ENCODE data around the gene DMD. TPM values are rescaled to one million over a fixed set of nuclear protein-coding genes. Genes with fewer than 3 reads are reported as not detected.

The DMD gene
- total RNA-seq, 2 donors from 2014 or later: 19.6 to 24.9 TPM

DNA sequence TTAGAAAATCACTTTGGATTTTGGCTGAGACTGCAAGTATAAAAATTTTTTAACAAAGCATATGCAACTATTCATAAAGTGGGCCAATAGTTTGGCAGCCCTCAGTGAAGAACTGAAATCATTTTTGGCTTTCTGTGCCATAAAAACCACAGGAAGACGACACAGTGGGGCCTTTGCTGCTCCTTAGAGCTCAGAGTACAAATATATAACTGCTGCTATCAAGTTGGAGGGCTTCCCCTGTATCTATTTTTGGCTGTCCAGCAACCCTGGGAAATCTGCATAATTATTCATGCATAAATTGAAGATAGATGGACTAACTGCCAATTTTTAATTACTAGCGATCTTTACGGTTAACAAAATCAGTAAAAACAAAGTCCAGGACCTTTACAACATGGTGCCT is 2088.0 kb downstream of the DMD start:
- Histone ChIP-seq H3K9me3 (ENCODE audit: control insufficient read depth, low read length) (no peaks in the 10 kb centered on the region), H3K27ac (ENCODE audit: low read depth, low read length) (no peak overlapping the region), H3K9ac (ENCODE audit: extremely low read depth, low read length, poor library complexity, severe bottlenecking) (no peak overlapping the region), H3K27me3 (ENCODE audit: control insufficient read depth, insufficient read depth, low read length, poor library complexity, severe bottlenecking) (no peaks in the 10 kb centered on the region), H3K4me1 (ENCODE audit: control insufficient read depth, insufficient read depth, low read length) (no peaks in the 10 kb centered on the region), H3K4me3 (ENCODE audit: low read length) (no peak overlapping the region), H3K36me3 (ENCODE audit: control insufficient read depth, insufficient read depth, low read length) (no peaks in the 10 kb centered on the region)
- peaks cover 27% of the 10 kb centered on the region for H3K36me3 Mint-ChIP-seq (ENCODE audit: low read depth)
- no peaks in the 10 kb centered on the region for H3K27me3 Mint-ChIP-seq (ENCODE audit: insufficient read depth)
- H3K27ac Mint-ChIP-seq: no peak overlapping the region
- no peak overlapping the region for H3K4me3 Mint-ChIP-seq
- WGBS, 2 experiments (ENCODE audit: insufficient coverage in 1 of 2, insufficient read length in 1 of 2): 80% methylated on average over 3 of the region's 3 CpGs; no CpG with 5 or more reads in 1 of the 2 experiments
- no peak for TF ChIP-seq CTCF (conservative IDR thresholded peaks at IDR 0.05)
- no peak for DNase-seq
- H3K4me1 Mint-ChIP-seq: no peaks in the 10 kb centered on the region
- H3K9me3 Mint-ChIP-seq: peaks cover 51% of the 10 kb centered on the region

DNA sequence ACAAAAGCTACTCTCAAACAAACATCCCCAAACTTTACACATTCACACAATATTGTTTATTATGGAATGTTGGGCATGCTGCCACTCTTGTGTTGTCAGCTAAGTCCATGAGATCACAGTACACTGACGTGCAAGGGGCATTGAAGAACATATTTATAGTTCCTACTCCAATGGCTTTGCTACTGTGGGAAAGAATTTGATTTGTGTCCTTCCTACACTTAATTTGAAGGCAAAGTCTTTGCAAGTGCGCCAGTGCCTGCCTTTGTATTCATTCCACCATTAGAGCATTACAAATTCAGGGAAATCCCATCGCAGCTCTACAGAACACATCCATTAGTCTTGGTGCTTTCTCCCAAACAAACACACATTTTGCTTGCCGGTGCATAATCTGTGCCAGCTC is 2094.1 kb downstream of the DMD start:
- Mint-ChIP-seq H3K27ac (no peak overlapping the region), H3K9me3 (peaks cover 34% of the 10 kb centered on the region), H3K4me1 (no peaks in the 10 kb centered on the region), H3K27me3 (ENCODE audit: insufficient read depth) (peaks cover 5% of the 10 kb centered on the region), H3K4me3 (no peak overlapping the region), H3K36me3 (ENCODE audit: low read depth) (no peaks in the 10 kb centered on the region)
- DNase-seq: no peak
- no peaks in the 10 kb centered on the region for H3K4me1 ChIP-seq (ENCODE audit: control insufficient read depth, insufficient read depth, low read length)
- no peak overlapping the region for H3K27ac ChIP-seq (ENCODE audit: low read depth, low read length)
- no peaks in the 10 kb centered on the region for H3K27me3 ChIP-seq (ENCODE audit: control insufficient read depth, insufficient read depth, low read length, poor library complexity, severe bottlenecking)
- no peak for TF ChIP-seq CTCF (conservative IDR thresholded peaks at IDR 0.05)
- H3K9me3 ChIP-seq (ENCODE audit: control insufficient read depth, low read length): no peaks in the 10 kb centered on the region
- no peak overlapping the region for H3K4me3 ChIP-seq (ENCODE audit: low read length)
- WGBS, 2 experiments (ENCODE audit: insufficient coverage in 1 of 2, insufficient read length in 1 of 2): 89% methylated on average over 4 of the region's 4 CpGs; no CpG with 5 or more reads in 1 of the 2 experiments
- no peaks in the 10 kb centered on the region for H3K36me3 ChIP-seq (ENCODE audit: control insufficient read depth, insufficient read depth, low read length)
- no peak overlapping the region for H3K9ac ChIP-seq (ENCODE audit: extremely low read depth, low read length, poor library complexity, severe bottlenecking)

DNA sequence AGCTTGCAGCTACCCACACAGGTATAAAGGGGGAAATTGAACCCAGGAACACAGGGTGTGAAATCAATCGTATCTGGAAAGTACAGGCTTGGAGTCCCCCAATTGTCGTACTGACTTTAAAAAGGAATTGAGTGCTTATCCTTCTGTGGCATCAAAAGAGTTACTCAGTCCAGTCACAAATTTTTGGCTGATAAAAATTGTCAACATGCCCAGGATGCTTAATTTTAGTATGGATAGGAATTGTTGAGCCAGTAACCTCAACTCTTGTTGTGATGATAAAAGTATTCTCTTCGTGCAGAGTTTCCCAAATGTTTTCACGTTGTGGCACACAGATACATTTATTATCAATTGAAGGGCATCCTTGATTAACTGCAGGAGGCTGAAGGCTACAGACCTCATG is 2096.0 kb downstream of the DMD start:
- H3K9me3 Mint-ChIP-seq: peaks cover 39% of the 10 kb centered on the region
- WGBS, 2 experiments (ENCODE audit: insufficient coverage in 1 of 2, insufficient read length in 1 of 2): 90 to 92% methylated on average over 2 to 4 of the region's 4 CpGs

More for the DNA sequence above, 2096.0 kb downstream of the DMD start:
- no peak for TF ChIP-seq CTCF (conservative IDR thresholded peaks at IDR 0.05)
- peaks cover 5% of the 10 kb centered on the region for H3K27me3 Mint-ChIP-seq (ENCODE audit: insufficient read depth)
- no peak overlapping the region for H3K4me3 Mint-ChIP-seq
- H3K4me1 Mint-ChIP-seq: no peaks in the 10 kb centered on the region
- no peaks in the 10 kb centered on the region for H3K9me3 ChIP-seq (ENCODE audit: control insufficient read depth, low read length)
- H3K27ac Mint-ChIP-seq: no peak overlapping the region
- H3K27me3 ChIP-seq (ENCODE audit: control insufficient read depth, insufficient read depth, low read length, poor library complexity, severe bottlenecking): no peaks in the 10 kb centered on the region
- H3K36me3 Mint-ChIP-seq (ENCODE audit: low read depth): no peaks in the 10 kb centered on the region
- no peaks in the 10 kb centered on the region for H3K36me3 ChIP-seq (ENCODE audit: control insufficient read depth, insufficient read depth, low read length)
- H3K9ac ChIP-seq (ENCODE audit: extremely low read depth, low read length, poor library complexity, severe bottlenecking): no peak overlapping the region
- no peak overlapping the region for H3K4me3 ChIP-seq (ENCODE audit: low read length)
- no peaks in the 10 kb centered on the region for H3K4me1 ChIP-seq (ENCODE audit: control insufficient read depth, insufficient read depth, low read length)
- DNase-seq: no peak
- H3K27ac ChIP-seq (ENCODE audit: low read depth, low read length): no peak overlapping the region
